NCI-H2081 treated with DMSO at 0.1 percent for 48 hours (cell line): ENCODE results near the gene DBN1.
"Not testable (repeated sequence)": the region's sequence is repeated elsewhere in the genome, so short reads cannot be mapped to it uniquely, and the experiment has no call there.

Source experiments
- DNase-seq: peaks from one replicate; lab custom pipeline; 2025; lab: John Stamatoyannopoulos, UW

Gene DBN1

DNA sequence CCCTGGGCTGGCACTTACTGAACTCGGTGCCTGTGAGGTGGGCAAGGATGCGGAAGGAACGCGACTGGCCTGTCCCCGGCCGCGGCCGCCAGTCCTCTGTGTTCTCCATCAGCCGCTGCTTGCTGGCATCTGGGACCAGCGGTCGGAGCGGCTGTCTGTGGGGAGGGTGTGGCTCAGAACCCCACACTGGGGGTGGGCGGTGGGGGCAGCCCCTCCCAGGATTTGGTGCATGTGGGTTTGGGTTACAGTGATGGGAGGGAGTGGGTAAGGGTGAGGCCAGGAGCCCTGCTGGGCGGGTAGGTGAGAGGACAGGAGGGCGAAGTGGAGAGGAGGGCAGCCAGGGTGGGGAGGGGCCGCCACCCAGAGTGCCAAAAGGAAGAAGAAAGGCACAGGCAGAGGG lies 17.6 kb upstream of the DBN1 start:
- no peak for DNase-seq

- DNase-seq = no peak
Measured at GRCh38 chr5:177490311-177490991, 17.0 kb upstream of the DBN1 start.

DNA sequence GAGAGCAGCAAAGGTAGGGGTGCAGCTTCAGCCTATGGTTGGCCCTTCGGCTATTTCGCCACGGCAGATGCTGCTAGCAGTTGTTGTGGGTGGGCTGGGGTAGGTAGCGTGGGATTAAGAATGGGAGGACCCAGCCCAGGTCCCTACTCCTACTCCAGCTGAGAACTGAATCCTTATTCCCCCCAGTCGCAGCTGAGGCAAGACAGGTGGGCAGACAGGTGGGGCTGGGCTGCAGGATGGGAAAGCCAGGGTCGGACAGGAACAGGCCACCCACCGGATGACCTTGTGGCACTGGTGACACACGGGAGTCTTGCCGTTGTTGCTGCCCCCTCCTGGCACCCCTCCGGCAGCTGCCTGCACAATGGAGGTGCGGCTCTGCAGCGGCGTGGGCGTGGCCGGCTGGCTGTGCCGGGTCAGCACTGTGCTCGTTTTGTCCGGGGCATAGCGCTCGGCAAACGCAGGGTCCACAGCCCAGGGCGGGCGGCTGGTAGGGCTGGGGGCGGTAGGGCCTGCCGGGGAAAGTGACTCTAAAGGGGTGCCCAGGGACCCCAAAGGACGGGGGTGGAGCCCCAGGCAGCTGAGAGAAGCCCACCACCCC lies 15.8 kb upstream of the DBN1 start:
- no peak for DNase-seq

GRCh38 chr5:177487975-177488374 lies 14.5 kb upstream of the DBN1 start:
- no peak for DNase-seq

DNA sequence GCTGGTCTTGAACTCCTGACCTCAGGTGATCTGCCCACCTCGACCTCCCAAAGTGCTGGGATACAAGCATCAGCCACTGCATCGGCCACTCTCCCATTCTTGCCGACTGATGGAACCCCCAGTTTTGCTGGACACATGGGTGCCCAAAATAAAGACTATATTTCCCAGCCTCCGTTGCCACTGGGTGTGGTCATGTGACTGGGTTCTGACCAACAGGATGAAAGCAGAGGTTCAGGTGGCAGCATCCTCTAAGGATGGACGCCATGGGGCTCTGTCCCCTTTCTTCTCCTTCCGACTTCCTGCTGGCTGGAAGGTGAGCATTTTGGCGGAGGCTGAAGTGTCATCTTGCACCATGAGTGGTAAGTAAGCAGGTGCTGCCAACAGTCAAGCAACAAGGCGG lies 13.7 kb upstream of the DBN1 start:
- DNase-seq = no peak

- no peak for DNase-seq
Measured at GRCh38 chr5:177486256-177486655, 12.8 kb upstream of the DBN1 start.

GRCh38 chr5:177485753-177486152 lies 12.3 kb upstream of the DBN1 start:
- DNase-seq = not testable (repeated sequence)

- no peak for DNase-seq
Measured at GRCh38 chr5:177484902-177485549, 11.6 kb upstream of the DBN1 start.

DNA sequence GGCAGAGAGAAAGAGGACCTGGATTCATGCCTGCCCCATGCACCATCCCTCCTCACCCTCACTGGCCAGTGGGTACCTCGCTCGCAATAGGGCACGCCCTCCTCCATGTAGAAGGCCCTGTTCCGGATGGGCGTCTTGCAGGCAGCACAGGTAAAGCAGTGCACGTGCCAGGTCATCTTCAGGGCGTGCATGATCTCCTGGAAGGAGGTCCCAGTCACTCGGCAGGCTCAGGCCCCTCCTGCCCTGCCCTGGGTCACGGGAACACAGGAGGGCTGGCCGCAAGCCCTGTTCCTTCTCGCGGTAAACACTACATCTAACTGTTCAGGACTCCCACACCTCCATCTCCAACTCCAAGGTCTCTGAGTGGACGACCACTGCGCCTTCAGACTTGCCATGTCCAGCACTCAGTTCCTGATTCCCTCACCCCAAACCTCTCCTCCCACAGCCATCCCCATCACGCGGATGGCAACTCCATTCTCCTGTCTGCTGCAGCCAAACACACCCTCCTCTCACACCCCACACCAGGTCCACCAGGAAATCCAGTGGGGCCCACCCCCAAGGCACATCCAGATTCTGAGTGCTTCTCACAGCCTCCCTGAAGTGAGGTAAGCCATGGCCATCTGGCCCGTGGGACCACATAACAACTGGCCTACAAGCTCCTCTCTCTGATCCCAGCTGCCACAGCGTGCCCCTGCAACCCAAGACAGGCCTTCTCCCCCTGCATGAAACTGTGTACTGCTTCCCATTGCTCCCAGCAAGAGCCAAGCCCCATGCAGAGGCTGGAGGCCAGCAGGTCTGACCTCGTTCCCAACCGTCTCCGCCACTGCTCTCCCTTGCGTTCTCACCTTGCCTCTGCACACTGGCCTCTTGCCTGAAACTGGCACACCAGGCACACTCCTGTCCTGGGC lies 10.8 kb upstream of the DBN1 start:
- DNase-seq = no peak

DNA sequence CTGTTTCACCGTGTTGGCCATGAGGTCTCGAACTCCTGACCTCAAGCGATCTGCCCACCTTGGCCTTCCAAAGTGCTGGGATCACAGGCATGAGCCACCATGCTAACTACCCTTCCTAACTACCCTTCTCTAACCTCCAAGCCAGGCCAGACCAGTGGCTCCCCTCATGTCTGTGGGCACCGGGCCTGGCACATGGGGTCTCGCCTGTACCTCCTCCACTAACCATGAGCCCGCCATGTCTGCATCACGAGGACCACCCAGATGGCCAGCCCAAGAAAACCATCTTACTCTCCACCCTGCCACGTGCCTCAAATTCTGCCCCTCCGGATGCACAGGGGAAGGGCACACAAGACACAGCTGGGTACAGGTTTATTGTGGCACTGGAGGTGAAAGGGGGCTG lies 9.6 kb upstream of the DBN1 start:
- no peak for DNase-seq

GRCh38 chr5:177482359-177482795 lies 8.9 kb upstream of the DBN1 start:
- no peak for DNase-seq

GRCh38 chr5:177479774-177480173 lies 6.3 kb upstream of the DBN1 start:
- no peak for DNase-seq

- DNase-seq = no peak
Measured at GRCh38 chr5:177478711-177479646, 5.5 kb upstream of the DBN1 start.

DNA sequence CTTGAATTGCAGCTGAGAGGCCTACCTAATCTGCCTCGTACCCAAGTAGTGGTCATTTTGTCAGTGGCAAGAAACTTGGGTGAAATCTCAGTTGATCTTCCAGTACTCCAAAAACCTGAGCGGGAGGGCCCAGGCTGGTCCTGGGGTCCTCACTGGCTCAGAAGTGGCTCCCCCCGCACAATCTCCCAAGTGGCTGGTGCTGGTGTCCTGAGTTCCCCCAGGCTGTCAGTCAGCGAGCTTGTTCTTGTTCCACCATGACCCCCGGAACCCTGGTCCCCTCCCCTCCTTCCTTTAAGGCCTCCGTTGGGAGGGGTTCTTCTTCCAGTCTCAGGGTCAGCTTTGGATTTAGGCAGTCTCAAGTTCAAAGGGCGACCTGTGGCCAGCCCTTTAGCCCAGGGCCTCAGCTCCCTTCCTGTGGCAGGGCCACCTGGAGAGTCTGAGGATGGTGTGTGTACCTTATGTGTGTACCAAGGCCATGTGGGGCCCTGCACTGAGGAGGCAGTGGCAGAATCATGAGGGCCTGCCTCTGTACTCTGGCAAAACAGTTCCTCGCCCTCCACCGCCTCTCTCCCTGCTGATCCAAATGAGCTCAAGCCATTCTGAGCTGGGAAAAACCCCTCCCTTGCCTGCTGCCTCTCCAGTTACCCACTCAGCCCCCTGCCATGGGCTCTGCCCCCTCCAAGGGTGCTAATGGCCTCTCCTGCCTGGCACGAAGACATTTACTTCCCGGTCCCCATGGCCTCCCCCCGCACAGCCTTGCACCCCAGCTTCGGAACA lies 4.5 kb upstream of the DBN1 start:
- DNase-seq = no peak

DNA sequence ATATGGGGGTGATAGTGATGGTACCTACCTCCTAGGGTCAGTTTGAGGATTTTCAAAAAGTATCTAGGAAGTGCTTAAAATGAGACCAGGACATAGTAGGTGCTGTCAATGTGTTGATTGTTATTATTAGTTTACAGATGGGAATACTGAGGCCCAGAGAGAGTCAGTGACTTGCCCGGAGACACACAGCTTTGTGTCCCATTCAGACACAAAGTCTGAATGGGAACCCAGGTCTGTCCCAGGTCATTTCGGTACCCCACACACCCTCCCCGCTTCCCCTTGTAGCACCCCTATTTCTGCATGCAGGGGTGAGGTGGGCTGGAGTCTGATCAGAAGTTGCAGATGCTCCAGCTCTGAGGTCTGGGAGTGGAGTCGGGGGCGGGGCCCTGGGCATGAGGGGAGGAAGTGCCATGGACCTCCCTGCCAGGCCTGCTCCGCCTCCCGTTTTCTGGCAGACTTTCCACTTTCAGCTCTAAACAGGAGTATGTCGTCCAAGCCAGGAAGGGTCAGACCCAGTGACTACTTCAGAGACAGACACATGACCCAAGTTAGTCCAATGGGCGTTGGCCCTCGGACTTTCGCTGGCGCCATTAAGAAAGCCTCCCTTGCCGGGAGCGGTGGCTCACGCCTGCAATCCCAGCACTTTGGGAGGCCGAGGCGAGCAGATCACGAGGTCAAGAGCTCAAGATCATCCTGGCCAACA lies 3.2 kb upstream of the DBN1 start:
- DNase-seq = no peak

GRCh38 chr5:177475563-177476427 lies 2.4 kb upstream of the DBN1 start:
- no peak for DNase-seq

- no peak for DNase-seq
Measured at GRCh38 chr5:177474846-177475562, 1.6 kb upstream of the DBN1 start.

GRCh38 chr5:177474002-177474476 lies 605 bp upstream of the DBN1 start:
- no peak for DNase-seq
